NAMALWA (cell line): ENCODE data around the gene CSHL1.
A peak's percentile ranks its signal among the peaks of the same experiment; 100 is the strongest.

Experiments
- DNase-seq: peaks from one replicate; pipeline ENCODE4 v3.0.0-alpha.2; 2015; ENCODE audit warnings: low spot score

The CSHL1 gene

DNA sequence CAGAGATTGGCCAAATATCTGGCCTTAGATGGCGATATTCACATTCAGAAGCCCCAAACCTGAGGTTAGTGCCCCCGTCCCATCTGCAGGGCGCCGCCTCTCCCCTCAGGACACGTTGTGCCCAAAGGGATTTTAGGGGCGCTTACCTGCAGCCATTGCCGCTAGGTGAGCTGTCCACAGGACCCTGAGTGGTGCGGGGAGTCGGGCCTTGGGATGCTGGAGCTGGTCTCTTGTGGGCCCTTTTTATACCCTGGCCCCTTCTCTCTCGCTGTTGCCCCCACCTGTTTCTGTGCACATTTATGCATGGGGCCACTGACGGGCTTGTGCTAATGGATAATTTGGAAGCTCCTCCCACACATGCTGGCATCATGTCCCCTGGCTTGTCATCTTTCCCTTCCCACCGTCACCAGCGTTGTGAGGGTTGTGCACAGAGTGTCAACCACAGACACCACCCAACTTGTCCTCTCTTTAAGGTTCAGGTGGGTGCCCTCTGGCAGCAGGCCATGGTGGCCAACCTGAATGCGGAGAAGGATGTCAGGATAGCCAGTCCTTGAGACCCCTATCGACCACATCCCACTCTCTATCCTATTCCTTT lies at the start of gene CSHL1:
Gene CSHL1, minus strand, starts transcription at position 218 of the 595 bp plus-strand sequence. Its CDS starts 62 bp downstream, at position 156.
- DNase-seq: no peak

DNA sequence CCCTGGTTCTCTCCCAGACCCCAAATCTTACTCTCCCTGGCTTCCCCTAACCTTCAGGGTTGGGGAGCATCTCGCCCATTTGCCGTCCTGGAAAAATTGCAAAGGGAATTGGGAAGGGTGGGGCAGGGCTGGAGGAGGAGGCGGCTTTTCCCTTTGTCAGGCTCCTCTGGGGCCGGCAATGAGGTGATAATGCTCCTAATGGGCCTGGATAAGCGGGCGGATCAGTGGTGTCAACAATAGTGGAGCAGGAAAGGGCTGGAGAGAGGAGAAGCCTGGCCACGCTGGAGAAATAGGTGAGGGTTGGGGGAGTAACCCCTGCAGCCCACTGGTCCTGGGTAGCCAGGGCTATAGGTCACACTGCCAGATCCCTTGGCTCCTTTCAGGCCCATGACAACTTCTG lies 49.4 kb upstream of the CSHL1 start:
- no peak for DNase-seq

DNA sequence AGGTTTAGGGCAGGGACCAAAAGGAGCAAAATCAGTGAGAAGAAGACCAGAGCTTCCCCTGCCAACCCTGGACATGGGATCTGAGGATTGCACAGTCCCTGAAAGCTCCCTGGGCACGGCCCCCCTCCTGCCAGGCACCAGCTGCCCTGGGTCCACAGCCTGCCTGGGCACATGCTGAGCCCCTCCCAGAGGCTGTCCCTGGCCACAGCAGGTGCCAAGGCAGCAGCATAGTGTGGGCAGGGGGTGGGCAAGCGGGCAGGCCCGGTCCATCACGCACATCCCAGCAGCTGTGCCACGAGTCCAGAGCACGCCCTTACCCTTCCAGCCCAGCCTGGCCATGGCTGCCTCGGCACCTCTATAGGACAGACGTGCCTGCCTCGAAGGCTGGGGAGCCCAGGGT lies 48.9 kb upstream of the CSHL1 start:
- DNase-seq: no peak

GRCh38 chr17:63956296-63956920 lies 45.4 kb upstream of the CSHL1 start:
- no peak for DNase-seq

GRCh38 chr17:63955791-63956190 lies 44.7 kb upstream of the CSHL1 start:
- no peak for DNase-seq

DNA sequence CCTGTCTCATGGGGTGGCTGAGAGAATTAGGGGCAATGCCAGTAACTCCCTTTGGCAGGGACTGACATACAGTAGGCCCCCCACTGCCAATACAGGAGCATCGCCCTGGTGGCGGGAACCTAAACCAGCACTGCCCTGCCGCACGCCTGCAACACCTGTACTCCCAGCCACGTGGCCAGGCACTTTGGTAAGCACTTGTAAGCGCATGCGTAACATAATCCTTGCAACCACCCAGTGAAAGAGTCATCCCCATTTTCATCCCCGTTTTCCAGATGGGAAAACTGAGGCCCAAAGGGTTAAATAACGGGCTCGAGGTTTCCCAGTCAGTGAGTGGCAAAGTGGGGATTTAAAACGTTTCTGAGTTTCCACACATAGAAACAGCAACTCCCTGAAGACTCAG lies 44.2 kb upstream of the CSHL1 start:
- DNase-seq: no peak

- peak; percentile 85 for DNase-seq
These were observed 43.5 kb upstream of the CSHL1 start for GRCh38 chr17:63954402-63955063.

- DNase-seq: peak; percentile 54
These were observed 40.2 kb upstream of the CSHL1 start for GRCh38 chr17:63950940-63951907.

DNA sequence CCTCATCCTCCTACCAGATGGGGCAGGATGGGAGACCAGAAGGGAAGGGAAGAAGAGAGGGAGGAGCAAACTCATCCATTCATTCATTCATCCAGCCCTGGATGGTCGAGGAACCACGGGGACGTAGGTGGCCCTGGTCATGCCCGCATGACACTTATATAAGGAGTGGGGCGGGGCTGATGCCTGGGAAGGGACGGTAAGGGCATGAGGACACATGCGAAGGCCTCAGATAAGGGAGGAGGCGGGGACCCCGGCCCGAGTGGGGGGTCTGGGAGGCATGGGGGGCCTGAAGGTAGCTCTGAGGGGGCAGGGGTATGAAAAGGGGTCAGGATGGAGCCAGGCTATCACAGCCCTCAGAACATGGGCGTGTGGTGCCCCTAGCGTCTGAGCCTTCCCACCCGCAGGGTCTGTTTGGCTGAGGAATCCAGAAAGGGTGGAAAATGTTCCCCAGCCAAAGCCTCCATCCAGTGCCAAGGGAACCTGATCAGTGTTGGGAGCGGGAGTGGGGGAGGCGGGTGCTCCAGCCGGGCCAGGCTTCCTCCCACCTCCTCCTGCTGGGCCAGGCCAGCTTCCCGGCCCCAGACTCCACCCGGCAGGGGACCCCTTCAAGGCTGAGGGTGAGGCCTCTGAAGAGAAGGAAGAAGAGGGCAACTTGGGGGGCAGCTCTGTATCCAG lies 38.7 kb upstream of the CSHL1 start:
- DNase-seq: no peak

DNA sequence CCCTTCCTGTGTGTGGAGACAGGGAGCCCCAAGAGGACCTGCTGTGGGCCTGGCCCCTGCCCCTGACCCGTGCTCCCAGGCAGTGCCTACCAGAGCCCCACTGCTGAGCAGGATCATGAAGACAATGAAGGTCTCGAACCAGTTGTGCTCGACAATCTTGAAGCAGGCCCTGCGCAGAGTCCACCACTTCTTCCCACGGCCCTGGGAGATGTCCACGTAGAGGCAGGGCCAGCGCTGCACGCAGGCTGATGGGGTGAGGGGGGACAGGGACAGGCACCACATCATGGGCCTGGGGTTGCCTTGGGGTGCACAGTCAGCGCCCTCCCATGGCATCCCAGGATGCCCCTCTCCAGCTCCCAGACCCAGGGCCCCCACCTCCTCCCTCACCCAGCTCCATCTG lies 37.5 kb upstream of the CSHL1 start:
- DNase-seq: no peak

DNA sequence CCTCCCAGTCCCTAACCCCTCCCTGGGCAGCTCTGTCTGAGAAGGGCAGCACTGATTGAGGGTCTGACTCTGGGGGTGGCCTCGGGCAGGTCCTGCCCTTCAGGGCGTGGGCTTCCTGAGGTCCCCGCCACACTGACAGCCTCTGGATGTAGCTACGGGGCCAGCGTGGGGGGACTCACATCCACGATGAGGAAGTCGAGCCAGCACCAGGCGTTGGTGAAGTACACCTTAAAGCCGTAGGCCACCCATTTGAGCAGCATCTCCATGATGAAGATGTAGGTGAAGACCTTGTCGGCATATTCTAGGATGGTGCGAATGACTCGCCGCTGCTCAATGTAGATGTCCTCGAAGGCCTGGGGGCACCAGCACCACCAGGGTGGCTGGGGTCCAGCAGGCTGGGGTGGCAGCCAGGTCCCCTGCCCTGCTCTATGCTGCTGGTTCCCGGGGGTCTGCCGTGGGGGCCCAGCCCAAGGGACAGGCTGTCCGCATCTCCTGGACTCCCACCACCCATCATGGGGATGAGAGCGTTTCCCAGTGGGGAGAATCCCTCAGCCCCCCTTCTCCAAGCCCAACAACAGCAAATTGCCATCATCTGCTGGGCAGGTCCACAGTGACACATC lies 36.8 kb upstream of the CSHL1 start:
- DNase-seq: no peak

- peak; percentile 80 for DNase-seq
These were observed 35.6 kb upstream of the CSHL1 start for GRCh38 chr17:63946440-63947363.

GRCh38 chr17:63945784-63946439 lies 34.9 kb upstream of the CSHL1 start:
- DNase-seq: peak; percentile 77

- DNase-seq: no peak
These were observed 33.9 kb upstream of the CSHL1 start for GRCh38 chr17:63944736-63945499.

GRCh38 chr17:63943745-63944144 lies 32.7 kb upstream of the CSHL1 start:
- no peak for DNase-seq

DNA sequence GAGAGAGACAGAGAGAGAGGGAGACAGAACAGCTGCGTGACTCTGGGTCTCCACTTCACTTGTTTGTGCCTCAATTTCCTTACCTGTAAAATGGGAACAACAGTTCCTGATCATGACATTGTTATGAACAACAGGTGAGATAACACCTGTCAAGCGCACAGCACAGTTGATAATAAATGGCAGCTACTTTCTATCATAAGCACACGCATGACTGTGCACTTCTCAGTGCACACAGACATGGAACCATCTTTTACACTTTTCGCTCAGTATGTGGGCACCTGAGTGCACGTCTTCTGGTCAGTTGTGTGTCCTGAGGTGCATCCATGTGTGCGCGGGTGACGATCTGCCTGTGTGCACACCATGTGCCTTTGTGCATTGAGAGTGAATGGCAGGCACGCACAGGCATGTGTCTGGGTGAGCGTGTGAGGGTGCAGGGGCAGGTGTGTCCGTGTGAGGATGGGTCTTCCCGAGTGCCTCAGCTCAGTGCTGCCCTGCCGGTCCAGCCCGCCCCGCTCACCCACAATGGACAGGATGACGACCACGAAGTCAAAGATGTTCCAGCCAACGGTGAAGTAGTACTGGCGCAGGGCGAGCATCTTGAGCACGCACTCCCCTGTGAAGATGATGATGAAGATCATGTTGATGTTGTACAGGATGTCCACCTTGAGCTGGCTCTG lies 31.4 kb upstream of the CSHL1 start:
- no peak for DNase-seq

DNA sequence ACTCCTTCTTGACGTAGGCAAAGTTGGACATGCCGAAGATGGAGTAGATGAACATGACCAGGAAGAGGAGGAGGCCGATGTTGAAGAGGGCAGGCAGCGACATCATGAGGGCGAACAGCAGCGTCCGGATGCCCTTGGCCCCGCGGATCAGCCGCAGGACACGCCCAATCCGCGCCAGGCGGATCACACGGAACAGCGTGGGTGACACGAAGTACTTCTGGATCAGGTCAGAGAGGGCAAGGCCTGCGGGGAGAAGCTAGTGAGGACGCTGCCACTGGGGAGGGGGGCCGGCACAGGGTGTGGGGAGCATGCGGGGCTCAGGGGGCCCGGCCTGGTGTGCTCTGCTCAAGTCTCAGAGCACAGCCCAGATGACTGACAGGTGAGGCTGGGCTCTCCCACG lies 30.7 kb upstream of the CSHL1 start:
- no peak for DNase-seq

DNA sequence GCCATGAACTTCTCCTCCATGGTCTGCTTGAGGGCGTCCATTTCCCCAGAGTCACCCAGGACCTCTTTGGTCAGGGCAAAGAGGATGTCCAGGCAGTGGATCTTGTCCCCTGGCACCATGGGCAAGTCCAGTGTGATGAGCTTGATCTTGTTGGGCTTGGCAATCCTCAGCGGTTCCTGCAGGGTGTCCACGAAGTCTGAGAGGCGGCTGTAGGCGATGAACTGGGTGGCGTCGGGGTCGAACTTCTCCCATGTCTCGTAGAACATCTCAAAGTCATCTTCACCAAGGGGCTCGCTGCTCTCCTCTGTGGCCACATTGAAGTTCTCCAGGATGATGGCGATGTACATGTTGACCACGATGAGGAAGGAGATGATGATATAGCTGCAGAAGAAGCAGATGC lies 30.1 kb upstream of the CSHL1 start:
- no peak for DNase-seq
